PFSK-1 (cell line): ENCODE measurements around the gene KRTAP19-8.

Source experiments
- FOXP2 ChIP-seq: optimal IDR thresholded peaks from 2 replicates; pipeline ENCODE3; 2011; ENCODE audit warnings: borderline replicate concordance, control low read depth, inconsistent platforms; ENCODE audit not compliant: insufficient read depth; ENCODE audit errors: extremely low read length, extremely low read depth
- POLR2AphosphoS5 ChIP-seq: IDR thresholded peaks from 2 replicates; pipeline ENCODE4 v1.6.1; 2012; ENCODE audit warnings: low read depth, mild to moderate bottlenecking, control low read depth, low read length, moderate library complexity
- SIN3A ChIP-seq: IDR thresholded peaks from 2 replicates; pipeline ENCODE4 v1.6.1; 2012; ENCODE audit warnings: mild to moderate bottlenecking, low read length, moderate library complexity, borderline replicate concordance; ENCODE audit not compliant: insufficient read depth
- TAF1 ChIP-seq: IDR thresholded peaks from 2 replicates; pipeline ENCODE4 v1.6.1; 2012; ENCODE audit warnings: low read length, control low read depth, borderline replicate concordance; ENCODE audit not compliant: insufficient read depth
- TF ChIP-seq, protein P1 (sequence below), 2 experiments: IDR thresholded peaks; 2 replicates each; pipeline versions ENCODE4 v1.6.1 to v1.8.0; 2011 to 2012; ENCODE audit warnings: low read depth in 2 of 2, low read length in 2 of 2, control low read depth in 1 of 2, inconsistent platforms in 1 of 2, mild to moderate bottlenecking in 1 of 2, moderate library complexity in 1 of 2; ENCODE audit not compliant: insufficient read depth in 1 of 2

Gene KRTAP19-8

DNA sequence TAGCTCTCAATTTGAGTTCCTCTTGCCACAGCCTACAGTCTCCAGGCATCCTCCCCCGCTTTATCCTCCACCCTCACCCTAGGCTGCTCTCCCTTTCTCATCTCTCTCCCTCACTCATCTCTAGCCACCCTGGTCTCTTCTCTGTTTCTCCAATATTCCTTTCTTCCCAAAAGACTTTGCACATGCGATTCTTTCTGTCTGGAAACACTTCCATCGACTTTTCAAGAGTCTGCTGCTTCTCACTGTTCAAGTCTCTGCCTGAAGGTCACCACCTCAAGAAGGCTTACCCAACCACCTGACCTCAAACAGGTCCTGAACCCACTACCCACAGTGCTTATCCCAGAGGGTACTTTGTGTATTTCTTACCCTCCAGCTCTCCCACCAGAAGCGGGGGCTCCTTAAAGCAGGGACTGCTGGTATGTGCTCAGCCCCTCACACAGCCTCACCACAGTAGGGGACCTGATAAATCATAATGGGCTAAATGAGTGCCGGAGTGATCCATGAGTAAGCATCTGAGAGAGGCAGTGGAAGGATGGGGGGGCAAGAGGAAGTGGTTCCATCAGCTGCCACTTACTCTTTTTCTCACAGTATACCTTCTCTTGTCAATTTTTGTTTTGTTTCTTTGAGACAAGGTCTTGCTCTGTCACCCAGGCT is 14.3 kb upstream of the KRTAP19-8 start:
- no peak for TF ChIP-seq POLR2AphosphoS5
- TF ChIP-seq, protein P1, sequence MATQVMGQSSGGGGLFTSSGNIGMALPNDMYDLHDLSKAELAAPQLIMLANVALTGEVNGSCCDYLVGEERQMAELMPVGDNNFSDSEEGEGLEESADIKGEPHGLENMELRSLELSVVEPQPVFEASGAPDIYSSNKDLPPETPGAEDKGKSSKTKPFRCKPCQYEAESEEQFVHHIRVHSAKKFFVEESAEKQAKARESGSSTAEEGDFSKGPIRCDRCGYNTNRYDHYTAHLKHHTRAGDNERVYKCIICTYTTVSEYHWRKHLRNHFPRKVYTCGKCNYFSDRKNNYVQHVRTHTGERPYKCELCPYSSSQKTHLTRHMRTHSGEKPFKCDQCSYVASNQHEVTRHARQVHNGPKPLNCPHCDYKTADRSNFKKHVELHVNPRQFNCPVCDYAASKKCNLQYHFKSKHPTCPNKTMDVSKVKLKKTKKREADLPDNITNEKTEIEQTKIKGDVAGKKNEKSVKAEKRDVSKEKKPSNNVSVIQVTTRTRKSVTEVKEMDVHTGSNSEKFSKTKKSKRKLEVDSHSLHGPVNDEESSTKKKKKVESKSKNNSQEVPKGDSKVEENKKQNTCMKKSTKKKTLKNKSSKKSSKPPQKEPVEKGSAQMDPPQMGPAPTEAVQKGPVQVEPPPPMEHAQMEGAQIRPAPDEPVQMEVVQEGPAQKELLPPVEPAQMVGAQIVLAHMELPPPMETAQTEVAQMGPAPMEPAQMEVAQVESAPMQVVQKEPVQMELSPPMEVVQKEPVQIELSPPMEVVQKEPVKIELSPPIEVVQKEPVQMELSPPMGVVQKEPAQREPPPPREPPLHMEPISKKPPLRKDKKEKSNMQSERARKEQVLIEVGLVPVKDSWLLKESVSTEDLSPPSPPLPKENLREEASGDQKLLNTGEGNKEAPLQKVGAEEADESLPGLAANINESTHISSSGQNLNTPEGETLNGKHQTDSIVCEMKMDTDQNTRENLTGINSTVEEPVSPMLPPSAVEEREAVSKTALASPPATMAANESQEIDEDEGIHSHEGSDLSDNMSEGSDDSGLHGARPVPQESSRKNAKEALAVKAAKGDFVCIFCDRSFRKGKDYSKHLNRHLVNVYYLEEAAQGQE (IDR thresholded peaks at IDR 0.05; ENCODE audit: insufficient read depth in 1 of 2, low read depth in 2 of 2, low read length in 2 of 2) = no peak
- no peak for TF ChIP-seq FOXP2
- no peak for TF ChIP-seq SIN3A

DNA sequence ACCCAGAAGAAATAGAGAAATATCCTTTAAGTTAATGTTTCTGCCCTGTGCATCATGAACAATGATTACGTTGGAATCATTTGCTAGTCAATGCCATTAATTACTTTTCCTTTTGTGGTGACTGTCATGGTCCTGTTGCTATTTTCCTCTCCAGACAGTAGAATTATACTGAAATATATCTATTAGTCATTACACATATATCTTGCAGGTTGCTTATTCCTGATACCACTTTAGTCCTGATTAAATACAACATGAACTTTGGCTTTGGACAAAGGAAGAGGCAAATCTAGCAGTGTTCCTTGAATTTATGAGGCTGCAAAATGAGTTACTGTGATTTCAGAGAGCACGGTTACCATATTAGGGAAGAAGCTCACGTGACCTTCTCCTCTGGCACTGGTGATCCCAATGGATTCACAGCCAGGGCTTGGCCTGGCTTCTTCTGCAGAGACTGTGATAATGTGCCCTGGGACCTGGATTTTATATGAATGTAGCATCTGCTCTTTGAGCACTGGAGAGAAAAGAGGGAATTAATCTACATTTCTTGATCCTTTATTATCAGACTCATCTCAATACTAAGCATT is 12.4 kb upstream of the KRTAP19-8 start:
- TF ChIP-seq TAF1 (no peak), SIN3A (no peak), POLR2AphosphoS5 (no peak), FOXP2 (no peak)
- TF ChIP-seq, protein P1 (IDR thresholded peaks at IDR 0.05; ENCODE audit: insufficient read depth in 1 of 2, low read depth in 2 of 2, low read length in 2 of 2) = no peak

DNA sequence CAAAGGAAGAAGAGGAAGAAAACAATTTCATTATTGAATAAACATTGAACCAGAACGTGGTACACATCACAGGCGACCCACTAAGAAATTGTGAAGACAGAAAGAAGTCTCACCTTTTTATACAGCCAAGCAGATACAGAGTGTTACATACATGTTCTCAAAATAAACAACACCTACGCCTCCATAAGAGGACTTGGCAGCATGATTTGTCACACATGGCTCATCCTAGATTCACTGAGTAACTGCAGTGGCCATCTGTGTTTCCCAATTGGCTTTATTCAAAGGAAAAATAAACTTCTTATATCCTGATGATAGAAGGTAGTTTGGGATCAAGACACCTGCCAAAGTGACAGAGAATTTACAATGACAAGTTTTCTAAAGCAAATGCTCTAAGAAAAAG is 7.6 kb upstream of the KRTAP19-8 start:
- no peak for TF ChIP-seq POLR2AphosphoS5
- no peak for TF ChIP-seq FOXP2
- TF ChIP-seq, protein P1 (IDR thresholded peaks at IDR 0.05; ENCODE audit: insufficient read depth in 1 of 2, low read depth in 2 of 2, low read length in 2 of 2) = no peak
- TF ChIP-seq TAF1 = no peak
- TF ChIP-seq SIN3A = no peak

DNA sequence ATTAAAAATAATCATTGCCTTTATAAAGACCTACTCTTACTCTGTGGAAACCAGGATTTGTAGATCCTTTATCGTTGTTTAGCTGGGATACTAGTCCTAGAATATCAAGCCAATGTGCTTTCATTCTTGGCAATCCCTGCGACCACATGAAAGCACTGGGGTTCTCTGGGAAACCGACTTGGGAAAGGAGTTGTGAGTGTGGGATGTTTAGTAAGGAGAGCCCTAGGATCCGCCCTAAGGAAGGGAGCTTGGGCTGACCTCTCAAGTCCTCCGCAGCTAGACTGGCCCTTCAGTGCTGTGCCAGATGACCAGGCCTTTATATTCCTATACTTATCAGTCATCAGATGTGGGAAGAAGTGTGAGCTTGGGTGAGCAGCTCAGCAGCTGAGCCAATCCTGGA is 5.2 kb upstream of the KRTAP19-8 start:
- TF ChIP-seq TAF1 (no peak), SIN3A (no peak), FOXP2 (no peak), POLR2AphosphoS5 (no peak)
- TF ChIP-seq, protein P1 (IDR thresholded peaks at IDR 0.05; ENCODE audit: insufficient read depth in 1 of 2, low read depth in 2 of 2, low read length in 2 of 2) = no peak
